Thoracic aorta (tissue), 2 donors: ENCODE results near the gene RASGRP3. TPM values are rescaled to one million over a fixed set of nuclear protein-coding genes. Genes with fewer than 3 reads are reported as not detected.

Source experiments
- ATAC-seq: fragments of 150-250 bp; one replicate; pipeline ENCODE4 v1.8.0; 2017; ENCODE audit warnings: low read depth; ENCODE audit not compliant: insufficient number of reproducible peaks, low FRiP score
- DNase-seq: peaks from one replicate; pipeline ENCODE4 v3.0.0-alpha.2; 2020; ENCODE audit warnings: low spot score
- H3K27ac ChIP-seq, 2 donors: fragments of 200-600 bp; sonication (generic); 1 replicate in 1 of 2; 2 replicates in 1 of 2; pipeline ENCODE4 v1.5.1; 2016; ENCODE audit warnings: mild to moderate bottlenecking in 2 of 2, moderate library complexity in 2 of 2
- H3K27me3 ChIP-seq: fragments of 200-600 bp; sonication (generic); replicated peaks from 2 replicates; pipeline ENCODE4 v1.6.0; 2016; ENCODE audit warnings: mild to moderate bottlenecking; ENCODE audit not compliant: insufficient read depth
- H3K36me3 ChIP-seq: fragments of 200-600 bp; sonication (generic); one replicate; pipeline ENCODE4 v1.5.1; 2016
- H3K4me1 ChIP-seq, 2 donors: fragments of 200-600 bp; sonication (generic); 1 replicate in 1 of 2; 2 replicates in 1 of 2; pipeline versions ENCODE4 v1.5.1 to v1.6.0; 2016; ENCODE audit warnings: low read depth in 2 of 2, mild to moderate bottlenecking in 1 of 2; ENCODE audit not compliant: control insufficient read depth in 1 of 2
- H3K4me3 ChIP-seq: fragments of 200-600 bp; sonication (generic); 2 replicates; pipeline ENCODE4 v1.5.1; 2016; ENCODE audit warnings: mild to moderate bottlenecking
- H3K9me3 ChIP-seq: fragments of 200-600 bp; sonication (generic); 2 replicates; pipeline ENCODE4 v1.5.1; 2016
- CTCF ChIP-seq: fragments of 200-600 bp; sonication (generic); IDR thresholded peaks from one replicate; pipeline ENCODE4 v1.5.1; 2019; ENCODE audit warnings: antibody characterized with exemption
- total RNA-seq, 2 donors: library from RNA; depleted of rRNA; stranded (reverse); fragments of >200 nt; gene quantifications; one replicate each; pipeline versions ENCODE4 v1.1.0 to v1.2.3, GENCODE V29; 2016

The RASGRP3 gene
- total RNA-seq, 2 donors from 2014 or later: 16.2 to 22.1 TPM

GRCh38 chr2:33512112-33512511, 35.7 kb downstream of the RASGRP3 start:
- no peak for ATAC-seq
- Histone ChIP-seq H3K4me3 (no peak overlapping the region), H3K36me3 (no peaks in the 10 kb centered on the region), H3K9me3 (no peaks in the 10 kb centered on the region), H3K27ac (no peak overlapping the region), H3K27me3 (no peaks in the 10 kb centered on the region), H3K4me1 (no peaks in the 10 kb centered on the region)
- no peak for TF ChIP-seq CTCF
- no peak for DNase-seq

GRCh38 chr2:33513480-33513879, 37.0 kb downstream of the RASGRP3 start:
- DNase-seq (no peak), ATAC-seq (no peak)
- H3K4me3 ChIP-seq: no peak overlapping the region
- H3K27ac ChIP-seq: no peak overlapping the region
- H3K4me1 ChIP-seq: no peaks in the 10 kb centered on the region
- no peaks in the 10 kb centered on the region for H3K9me3 ChIP-seq
- no peak for TF ChIP-seq CTCF
- H3K36me3 ChIP-seq: no peaks in the 10 kb centered on the region
- H3K27me3 ChIP-seq: no peaks in the 10 kb centered on the region

GRCh38 chr2:33516456-33516995, 40.1 kb downstream of the RASGRP3 start:
- peaks cover 4 to 7% of the 10 kb centered on the region in 2 donors for H3K4me1 ChIP-seq
- ATAC-seq (no peak), DNase-seq (no peak)
- no peaks in the 10 kb centered on the region for H3K36me3 ChIP-seq
- H3K9me3 ChIP-seq: no peaks in the 10 kb centered on the region
- H3K27ac ChIP-seq: no peak overlapping the region
- no peak overlapping the region for H3K4me3 ChIP-seq
- TF ChIP-seq CTCF: no peak
- H3K27me3 ChIP-seq: no peaks in the 10 kb centered on the region

- Histone ChIP-seq H3K4me1 (peaks cover 13 to 20% of the 10 kb centered on the region in 2 donors), H3K4me3 (no peak overlapping the region), H3K27ac (no peak overlapping the region), H3K27me3 (no peaks in the 10 kb centered on the region), H3K9me3 (no peaks in the 10 kb centered on the region), H3K36me3 (no peaks in the 10 kb centered on the region)
- no peak for ATAC-seq
- no peak for TF ChIP-seq CTCF
- DNase-seq: no peak
These were observed 41.8 kb downstream of the RASGRP3 start for GRCh38 chr2:33518200-33518599.

GRCh38 chr2:33518929-33519328, 42.5 kb downstream of the RASGRP3 start:
- Histone ChIP-seq H3K36me3 (no peaks in the 10 kb centered on the region), H3K27me3 (no peaks in the 10 kb centered on the region), H3K27ac (no peak overlapping the region), H3K4me3 (no peak overlapping the region), H3K9me3 (no peaks in the 10 kb centered on the region), H3K4me1 (peaks cover 13 to 20% of the 10 kb centered on the region in 2 donors)
- ATAC-seq: no peak
- TF ChIP-seq CTCF: no peak
- DNase-seq: no peak
